T-helper 1 cell treated with Interleukin-12 subunit alpha and Interleukin-12 subunit beta and Interleukin-4 antibody, amounts not matched to agents 30 μg/mL and 1 μg/mL, for 36 hours (primary cell): ENCODE measurements around the gene LRRC3.
A peak's percentile ranks its signal among the peaks of the same experiment; 100 is the strongest.

Experiments
- H3K27ac Mint-ChIP-seq: one replicate; pipeline ENCODE4 v1.8.0; 2021; ENCODE audit warnings: mild to moderate bottlenecking, mixed read lengths
- H3K27me3 Mint-ChIP-seq: one replicate; pipeline ENCODE4 v1.8.0; 2021; ENCODE audit warnings: low read depth, mixed read lengths
- H3K36me3 Mint-ChIP-seq: one replicate; pipeline ENCODE4 v1.8.0; 2021; ENCODE audit warnings: low read depth, mixed read lengths
- H3K4me1 Mint-ChIP-seq: one replicate; pipeline ENCODE4 v1.8.0; 2021; ENCODE audit warnings: low read depth, mixed read lengths
- H3K4me3 Mint-ChIP-seq: one replicate; pipeline ENCODE4 v1.8.0; 2021; ENCODE audit warnings: mild to moderate bottlenecking, moderate library complexity, mixed read lengths
- H3K9me3 Mint-ChIP-seq: one replicate; pipeline ENCODE4 v1.8.0; 2021; ENCODE audit warnings: mixed read lengths

LRRC3 gene

GRCh38 chr21:44483288-44484237 lies 28.3 kb downstream of the LRRC3 start:
- no peak overlapping the region for H3K27ac Mint-ChIP-seq
- H3K36me3 Mint-ChIP-seq: no peaks in the 10 kb centered on the region
- no peaks in the 10 kb centered on the region for H3K9me3 Mint-ChIP-seq
- peaks cover 4% of the 10 kb centered on the region for H3K27me3 Mint-ChIP-seq
- no peak overlapping the region for H3K4me3 Mint-ChIP-seq
- peaks cover 10% of the 10 kb centered on the region for H3K4me1 Mint-ChIP-seq

- Mint-ChIP-seq H3K27ac (no peak overlapping the region), H3K4me1 (peaks cover 3% of the 10 kb centered on the region), H3K4me3 (no peak overlapping the region), H3K9me3 (no peaks in the 10 kb centered on the region), H3K36me3 (no peaks in the 10 kb centered on the region), H3K27me3 (peaks cover 4% of the 10 kb centered on the region)
Measured at GRCh38 chr21:44484498-44485253, 29.4 kb downstream of the LRRC3 start.

- Mint-ChIP-seq H3K4me3 (peak overlapping the region; percentile 17), H3K4me1 (peaks cover 4% of the 10 kb centered on the region), H3K36me3 (no peaks in the 10 kb centered on the region), H3K27me3 (peaks cover 4% of the 10 kb centered on the region), H3K9me3 (no peaks in the 10 kb centered on the region), H3K27ac (no peak overlapping the region)
Measured at GRCh38 chr21:44485254-44485793, 30.0 kb downstream of the LRRC3 start.

- H3K36me3 Mint-ChIP-seq: no peaks in the 10 kb centered on the region
- no peak overlapping the region for H3K27ac Mint-ChIP-seq
- no peak overlapping the region for H3K4me3 Mint-ChIP-seq
- H3K9me3 Mint-ChIP-seq: no peaks in the 10 kb centered on the region
- peaks cover 4% of the 10 kb centered on the region for H3K4me1 Mint-ChIP-seq
- H3K27me3 Mint-ChIP-seq: peaks cover 4% of the 10 kb centered on the region
Measured at GRCh38 chr21:44485796-44486195, 30.5 kb downstream of the LRRC3 start.

- H3K9me3 Mint-ChIP-seq: no peaks in the 10 kb centered on the region
- peaks cover 4% of the 10 kb centered on the region for H3K27me3 Mint-ChIP-seq
- peaks cover 4% of the 10 kb centered on the region for H3K4me1 Mint-ChIP-seq
- H3K36me3 Mint-ChIP-seq: no peaks in the 10 kb centered on the region
- no peak overlapping the region for H3K4me3 Mint-ChIP-seq
- H3K27ac Mint-ChIP-seq: no peak overlapping the region
Measured at GRCh38 chr21:44486302-44486701, 31.0 kb downstream of the LRRC3 start.

- peaks cover 12% of the 10 kb centered on the region for H3K9me3 Mint-ChIP-seq
- peaks cover 4% of the 10 kb centered on the region for H3K4me1 Mint-ChIP-seq
- H3K4me3 Mint-ChIP-seq: no peak overlapping the region
- peaks cover 4% of the 10 kb centered on the region for H3K27me3 Mint-ChIP-seq
- H3K27ac Mint-ChIP-seq: no peak overlapping the region
- H3K36me3 Mint-ChIP-seq: peaks cover 5% of the 10 kb centered on the region
Measured at GRCh38 chr21:44487831-44488230, 32.5 kb downstream of the LRRC3 start.

GRCh38 chr21:44489962-44490361 lies 34.7 kb downstream of the LRRC3 start:
- Mint-ChIP-seq H3K4me1 (peaks cover 4% of the 10 kb centered on the region), H3K9me3 (peaks cover 19% of the 10 kb centered on the region), H3K36me3 (peaks cover 11% of the 10 kb centered on the region)

GRCh38 chr21:44490405-44490804 lies 35.1 kb downstream of the LRRC3 start:
- H3K4me3 Mint-ChIP-seq: no peak overlapping the region
- peaks cover 4% of the 10 kb centered on the region for H3K27me3 Mint-ChIP-seq
- H3K27ac Mint-ChIP-seq: no peak overlapping the region
- H3K9me3 Mint-ChIP-seq: peaks cover 19% of the 10 kb centered on the region
- H3K4me1 Mint-ChIP-seq: peaks cover 4% of the 10 kb centered on the region
- H3K36me3 Mint-ChIP-seq: peaks cover 11% of the 10 kb centered on the region

More at GRCh38 chr21:44489962-44490361, 34.7 kb downstream of the LRRC3 start:
- no peak overlapping the region for H3K27ac Mint-ChIP-seq
- peaks cover 4% of the 10 kb centered on the region for H3K27me3 Mint-ChIP-seq
- no peak overlapping the region for H3K4me3 Mint-ChIP-seq

- Mint-ChIP-seq H3K4me3 (no peak overlapping the region), H3K9me3 (peaks cover 19% of the 10 kb centered on the region), H3K36me3 (peaks cover 11% of the 10 kb centered on the region), H3K4me1 (peaks cover 4% of the 10 kb centered on the region), H3K27ac (no peak overlapping the region), H3K27me3 (peaks cover 4% of the 10 kb centered on the region)
Measured at GRCh38 chr21:44490816-44491215, 35.5 kb downstream of the LRRC3 start.

- H3K36me3 Mint-ChIP-seq: peaks cover 11% of the 10 kb centered on the region
- no peak overlapping the region for H3K4me3 Mint-ChIP-seq
- no peak overlapping the region for H3K27ac Mint-ChIP-seq
- H3K4me1 Mint-ChIP-seq: peaks cover 2% of the 10 kb centered on the region
- no peaks in the 10 kb centered on the region for H3K27me3 Mint-ChIP-seq
- H3K9me3 Mint-ChIP-seq: peaks cover 19% of the 10 kb centered on the region
Measured at GRCh38 chr21:44492567-44493385, 37.5 kb downstream of the LRRC3 start.

GRCh38 chr21:44494418-44494817 lies 39.1 kb downstream of the LRRC3 start:
- Mint-ChIP-seq H3K4me1 (peaks cover 2% of the 10 kb centered on the region), H3K27ac (no peak overlapping the region), H3K36me3 (peaks cover 11% of the 10 kb centered on the region), H3K4me3 (no peak overlapping the region), H3K9me3 (peaks cover 19% of the 10 kb centered on the region), H3K27me3 (no peaks in the 10 kb centered on the region)

GRCh38 chr21:44494956-44495355 lies 39.6 kb downstream of the LRRC3 start:
- Mint-ChIP-seq H3K9me3 (peaks cover 19% of the 10 kb centered on the region), H3K27me3 (no peaks in the 10 kb centered on the region), H3K36me3 (peaks cover 11% of the 10 kb centered on the region), H3K27ac (no peak overlapping the region), H3K4me3 (no peak overlapping the region), H3K4me1 (peaks cover 1% of the 10 kb centered on the region)

GRCh38 chr21:44495611-44496563 lies 40.6 kb downstream of the LRRC3 start:
- Mint-ChIP-seq H3K36me3 (peaks cover 11% of the 10 kb centered on the region), H3K27me3 (no peaks in the 10 kb centered on the region), H3K4me3 (no peak overlapping the region), H3K9me3 (peaks cover 19% of the 10 kb centered on the region), H3K4me1 (no peaks in the 10 kb centered on the region), H3K27ac (no peak overlapping the region)
